Right atrium auricular region (tissue), 2 donors: ENCODE data around the gene GRK5. TPM values are rescaled to one million over a fixed set of nuclear protein-coding genes. Genes with fewer than 3 reads are reported as not detected.

Experiments
- DNase-seq: peaks from one replicate; pipeline ENCODE4 v3.0.0-alpha.2; 2019; ENCODE audit warnings: low spot score
- H3K27ac ChIP-seq, 2 donors: fragments of 200-600 bp; sonication (generic); 1 replicate in 1 of 2; 2 replicates in 1 of 2; pipeline ENCODE4 v1.5.1; 2016 to 2019
- H3K27me3 ChIP-seq, 2 donors: fragments of 200-600 bp; sonication (generic); one replicate each; pipeline versions ENCODE4 v1.5.1 to v1.6.0; 2017 to 2019
- H3K36me3 ChIP-seq: fragments of 200-600 bp; sonication (generic); one replicate; pipeline ENCODE4 v1.5.1; 2016
- H3K4me1 ChIP-seq, 2 donors: fragments of 200-600 bp; sonication (generic); one replicate each; pipeline versions ENCODE4 v1.5.1 to v1.6.0; 2017 to 2019
- H3K4me3 ChIP-seq, 2 donors: fragments of 200-600 bp; sonication (generic); 1 replicate in 1 of 2; 2 replicates in 1 of 2; pipeline ENCODE4 v1.5.1; 2017 to 2019; ENCODE audit warnings: mild to moderate bottlenecking in 1 of 2, moderate library complexity in 1 of 2
- H3K9me3 ChIP-seq, 2 donors: fragments of 200-600 bp; sonication (generic); one replicate each; pipeline ENCODE4 v1.5.1; 2019
- total RNA-seq, 2 donors: library from RNA; depleted of rRNA; stranded (reverse); fragments of >200 nt; gene quantifications; one replicate each; pipeline ENCODE4 v1.1.0, GENCODE V29; 2016
- TF ChIP-seq, protein P1 (sequence below), 2 donors: fragments of 200-600 bp; sonication (generic); IDR thresholded peaks; one replicate each; pipeline ENCODE4 v1.5.1; 2019; ENCODE audit warnings: antibody characterized with exemption in 2 of 2

GRK5 gene
- total RNA-seq, 2 donors from 2014 or later: 19.2 to 53.8 TPM

DNA sequence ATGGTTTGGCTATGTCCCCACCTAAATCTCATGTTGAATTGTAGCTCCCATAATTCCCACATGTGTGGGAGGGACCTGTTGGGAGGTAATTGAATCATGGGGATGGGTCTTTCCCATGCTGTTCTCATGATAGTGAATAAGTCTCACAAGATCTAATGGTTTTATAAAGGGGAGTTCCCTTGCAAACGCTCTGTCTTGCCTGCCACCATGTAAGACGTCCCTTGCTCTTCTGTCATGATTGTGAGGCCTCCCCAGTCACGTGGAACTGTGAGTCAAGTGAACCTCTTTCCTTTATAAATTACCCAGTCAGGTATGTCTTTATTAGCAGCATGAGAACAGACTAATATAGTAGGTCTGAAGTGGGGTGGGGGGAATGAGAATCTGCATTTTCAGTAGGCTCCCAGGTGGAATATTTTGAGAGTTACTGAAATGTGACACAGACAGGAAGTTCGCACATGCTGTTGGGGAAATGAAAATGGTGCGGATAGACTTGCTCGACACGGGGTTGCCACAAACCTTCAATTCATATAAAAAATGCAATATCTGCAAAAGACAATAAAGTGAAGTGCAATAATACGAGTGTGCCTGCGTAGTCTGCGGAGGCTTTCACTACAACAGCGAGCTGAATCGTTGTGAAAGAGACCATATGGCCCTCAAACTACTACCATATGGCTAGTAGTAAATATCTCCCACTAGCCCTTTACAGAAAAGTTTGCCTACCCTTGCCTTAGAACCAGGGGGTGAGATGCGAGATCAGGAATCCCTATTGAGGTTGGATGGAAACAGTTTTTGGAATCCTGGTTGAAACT lies 166.1 kb downstream of the GRK5 start:
- no peaks in the 10 kb centered on the region for H3K9me3 ChIP-seq
- no peak overlapping the region for H3K4me3 ChIP-seq
- H3K4me1 ChIP-seq: peaks cover 0 to 71% of the 10 kb centered on the region in 2 donors
- no peaks in the 10 kb centered on the region for H3K36me3 ChIP-seq
- TF ChIP-seq, protein P1, sequence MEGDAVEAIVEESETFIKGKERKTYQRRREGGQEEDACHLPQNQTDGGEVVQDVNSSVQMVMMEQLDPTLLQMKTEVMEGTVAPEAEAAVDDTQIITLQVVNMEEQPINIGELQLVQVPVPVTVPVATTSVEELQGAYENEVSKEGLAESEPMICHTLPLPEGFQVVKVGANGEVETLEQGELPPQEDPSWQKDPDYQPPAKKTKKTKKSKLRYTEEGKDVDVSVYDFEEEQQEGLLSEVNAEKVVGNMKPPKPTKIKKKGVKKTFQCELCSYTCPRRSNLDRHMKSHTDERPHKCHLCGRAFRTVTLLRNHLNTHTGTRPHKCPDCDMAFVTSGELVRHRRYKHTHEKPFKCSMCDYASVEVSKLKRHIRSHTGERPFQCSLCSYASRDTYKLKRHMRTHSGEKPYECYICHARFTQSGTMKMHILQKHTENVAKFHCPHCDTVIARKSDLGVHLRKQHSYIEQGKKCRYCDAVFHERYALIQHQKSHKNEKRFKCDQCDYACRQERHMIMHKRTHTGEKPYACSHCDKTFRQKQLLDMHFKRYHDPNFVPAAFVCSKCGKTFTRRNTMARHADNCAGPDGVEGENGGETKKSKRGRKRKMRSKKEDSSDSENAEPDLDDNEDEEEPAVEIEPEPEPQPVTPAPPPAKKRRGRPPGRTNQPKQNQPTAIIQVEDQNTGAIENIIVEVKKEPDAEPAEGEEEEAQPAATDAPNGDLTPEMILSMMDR (IDR thresholded peaks at IDR 0.05): no peak
- no peak for DNase-seq
- no peaks in the 10 kb centered on the region for H3K27me3 ChIP-seq
- H3K27ac ChIP-seq: no peak overlapping the region

DNA sequence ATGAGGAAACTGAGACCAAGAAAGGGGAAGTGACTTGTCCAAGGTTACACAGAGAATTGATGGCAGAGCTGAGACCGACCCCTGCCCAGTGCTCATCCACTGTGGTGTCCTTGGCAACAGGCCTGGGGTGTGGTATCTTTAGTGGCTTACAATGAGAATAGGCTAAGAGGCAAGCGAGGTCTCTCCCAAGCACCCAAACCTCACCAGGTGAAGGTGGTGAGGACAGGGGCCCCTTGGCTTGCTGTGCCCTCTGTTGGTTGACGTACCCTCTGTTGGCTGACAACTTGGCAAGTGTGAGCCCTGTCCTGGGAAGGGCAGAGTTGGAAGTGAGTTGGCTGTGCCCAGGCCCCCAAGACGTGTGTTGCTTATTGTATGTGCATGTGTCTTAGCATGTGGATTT lies 166.9 kb downstream of the GRK5 start:
- DNase-seq: no peak
- Histone ChIP-seq H3K27me3 (no peaks in the 10 kb centered on the region), H3K4me3 (no peak overlapping the region), H3K4me1 (peaks cover 0 to 71% of the 10 kb centered on the region in 2 donors), H3K9me3 (no peaks in the 10 kb centered on the region), H3K36me3 (no peaks in the 10 kb centered on the region), H3K27ac (no peak overlapping the region)
- TF ChIP-seq, protein P1 (IDR thresholded peaks at IDR 0.05): no peak

DNA sequence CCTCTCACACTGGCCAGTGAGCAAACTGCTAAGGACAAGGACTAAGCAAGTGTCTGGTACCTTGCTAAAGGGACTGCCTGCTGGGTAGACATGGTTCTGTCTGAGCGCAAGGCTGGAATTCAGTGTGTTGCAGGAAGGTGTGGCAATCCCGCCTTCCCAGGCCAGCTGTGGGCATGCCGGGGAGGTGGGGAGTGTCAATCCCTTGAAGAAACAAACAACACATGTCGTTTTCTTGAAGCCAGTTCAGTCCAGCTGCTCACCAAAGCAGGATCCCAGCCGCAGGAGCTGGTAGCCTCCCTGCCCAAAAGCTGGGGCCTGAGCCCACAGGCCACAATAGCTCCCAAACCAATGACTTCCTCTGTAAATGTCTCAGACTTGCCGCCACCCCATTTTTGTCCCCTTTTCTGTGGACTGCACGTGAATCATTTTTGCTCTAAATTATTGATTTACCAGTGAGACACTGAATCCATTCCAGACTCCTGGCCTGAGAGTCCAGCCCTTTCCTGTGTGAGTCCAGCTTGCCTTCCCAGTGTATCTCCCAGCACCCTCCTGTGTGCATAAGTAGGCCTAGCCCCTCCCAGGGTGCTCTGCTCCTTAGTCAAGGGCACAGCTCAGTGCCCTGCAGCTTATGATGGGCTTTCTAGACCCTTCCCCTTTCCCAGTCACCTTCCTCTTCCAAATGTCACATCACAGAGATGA lies 168.4 kb downstream of the GRK5 start:
- Histone ChIP-seq H3K27ac (peak overlapping the region; percentile 67 to 68), H3K9me3 (no peaks in the 10 kb centered on the region), H3K36me3 (no peaks in the 10 kb centered on the region), H3K27me3 (no peaks in the 10 kb centered on the region), H3K4me1 (peaks cover 0 to 71% of the 10 kb centered on the region in 2 donors), H3K4me3 (no peak overlapping the region)
- TF ChIP-seq, protein P1 (IDR thresholded peaks at IDR 0.05): no peak
- DNase-seq: no peak

DNA sequence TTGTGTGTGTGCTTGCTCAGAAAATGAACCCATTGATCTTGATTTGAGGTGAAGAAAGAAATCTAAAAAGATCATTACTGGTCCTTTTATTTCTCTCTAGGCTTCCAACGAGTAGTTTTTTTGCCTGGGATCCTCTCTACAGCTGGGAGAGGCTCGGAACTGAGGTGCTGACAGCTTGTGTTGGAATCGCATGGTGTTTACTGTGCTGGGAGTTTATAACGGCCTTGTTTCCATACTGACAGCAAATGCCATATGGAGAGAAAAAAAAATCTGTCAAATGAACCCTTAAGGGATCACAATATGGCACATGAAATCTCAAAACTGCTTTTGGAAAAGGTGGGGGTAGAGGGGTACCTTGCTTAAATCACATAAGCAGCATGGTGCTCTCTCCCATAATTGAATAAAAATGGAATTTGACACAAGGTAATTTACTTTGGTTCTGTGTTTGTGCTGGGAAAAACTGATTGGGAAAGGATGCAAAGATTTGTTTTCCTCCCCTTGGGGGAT lies 170.1 kb downstream of the GRK5 start:
- TF ChIP-seq, protein P1 (IDR thresholded peaks at IDR 0.05): no peak
- H3K36me3 ChIP-seq: peaks cover 9% of the 10 kb centered on the region
- peak overlapping the region; percentile 83 to 85 for H3K27ac ChIP-seq
- DNase-seq: no peak
- H3K4me1 ChIP-seq: peaks cover 0 to 55% of the 10 kb centered on the region in 2 donors
- no peaks in the 10 kb centered on the region for H3K27me3 ChIP-seq
- H3K4me3 ChIP-seq: no peak overlapping the region
- H3K9me3 ChIP-seq: no peaks in the 10 kb centered on the region

DNA sequence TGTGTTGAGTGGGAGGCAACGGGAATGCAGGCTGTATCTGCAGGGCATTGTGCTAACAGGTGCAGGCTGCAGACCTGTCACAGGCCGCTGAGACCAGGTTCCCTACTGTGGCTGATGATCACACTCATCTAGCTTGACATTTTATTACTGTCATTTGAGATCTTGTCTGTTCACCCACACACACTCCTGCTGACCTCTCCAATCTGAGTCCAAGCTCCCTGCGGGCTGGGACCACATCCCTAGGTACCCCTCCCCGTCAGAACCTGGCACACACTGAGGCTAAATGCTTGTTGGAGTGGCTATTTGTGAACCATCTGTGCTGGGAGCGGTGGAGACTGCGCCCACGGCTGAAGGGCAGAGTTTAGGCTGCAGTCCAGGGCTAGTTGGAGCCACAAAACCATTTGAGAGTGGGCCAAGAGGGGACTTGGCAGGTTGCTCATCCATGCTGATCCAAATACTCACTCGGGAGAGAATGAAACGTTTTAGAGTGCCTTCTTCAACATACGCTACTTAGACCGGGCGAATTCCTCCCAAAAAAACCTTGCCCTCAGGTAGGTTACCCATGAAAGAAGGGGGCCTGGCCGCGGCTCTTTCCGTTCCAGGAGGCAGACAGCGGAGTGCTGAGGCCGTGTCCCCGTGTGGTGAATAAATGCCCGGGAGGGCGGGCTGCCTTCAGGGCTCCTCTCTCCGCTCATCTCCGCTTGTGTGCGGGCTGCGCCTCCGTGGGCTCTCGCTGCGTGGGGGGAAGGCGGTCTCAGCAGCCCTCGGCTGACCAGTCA lies 170.8 kb downstream of the GRK5 start:
- H3K36me3 ChIP-seq: peaks cover 9% of the 10 kb centered on the region
- H3K4me1 ChIP-seq: peaks cover 0 to 58% of the 10 kb centered on the region in 2 donors
- DNase-seq: no peak
- H3K4me3 ChIP-seq: peak overlapping the region; percentile 16 to 26
- no peaks in the 10 kb centered on the region for H3K27me3 ChIP-seq
- TF ChIP-seq, protein P1 (IDR thresholded peaks at IDR 0.05): no peak
- H3K27ac ChIP-seq: peak overlapping the region; percentile 83 to 85
- H3K9me3 ChIP-seq: no peaks in the 10 kb centered on the region
